ENCODE results near the gene REST.

Gene REST

GRCh38 chr4:56979421-56980072 lies 71.8 kb downstream of the REST start:
- TF ChIP-seq CTCF (IDR thresholded peaks at IDR 0.05): no peak
- Histone ChIP-seq H3K79me2 (peaks cover 21% of the 10 kb centered on the region), H3K4me1 (no peaks in the 10 kb centered on the region), H3K36me3 (ENCODE audit: control insufficient read depth, insufficient read depth, low read length) (no peaks in the 10 kb centered on the region), H3K27me3 (ENCODE audit: control insufficient read depth, insufficient read depth, low read length) (no peaks in the 10 kb centered on the region), H3K4me3 (ENCODE audit: low read depth, low read length) (peak overlapping the region; percentile 80), H2AFZ (no peak overlapping the region), H3K9ac (no peak overlapping the region), H3K4me2 (ENCODE audit: low read length) (peak overlapping the region; percentile 82), H3K9me3 (ENCODE audit: control insufficient read depth, low read length) (no peaks in the 10 kb centered on the region), H3K27ac (no peak overlapping the region)

- H3K79me2 ChIP-seq: peaks cover 23% of the 10 kb centered on the region
- no peaks in the 10 kb centered on the region for H3K9me3 ChIP-seq (ENCODE audit: control insufficient read depth, low read length)
- no peaks in the 10 kb centered on the region for H3K36me3 ChIP-seq (ENCODE audit: control insufficient read depth, insufficient read depth, low read length)
- no peak overlapping the region for H3K9ac ChIP-seq
- H3K27ac ChIP-seq: no peak overlapping the region
- TF ChIP-seq CTCF (IDR thresholded peaks at IDR 0.05): no peak
- H3K4me3 ChIP-seq (ENCODE audit: low read depth, low read length): no peak overlapping the region
- no peaks in the 10 kb centered on the region for H3K27me3 ChIP-seq (ENCODE audit: control insufficient read depth, insufficient read depth, low read length)
- H3K4me1 ChIP-seq: no peaks in the 10 kb centered on the region
- H3K4me2 ChIP-seq (ENCODE audit: low read length): no peak overlapping the region
- H2AFZ ChIP-seq: no peak overlapping the region
These were observed 74.1 kb downstream of the REST start for GRCh38 chr4:56981795-56982201.

- Histone ChIP-seq H3K9ac (no peak overlapping the region), H3K4me1 (no peaks in the 10 kb centered on the region), H2AFZ (no peak overlapping the region), H3K4me2 (ENCODE audit: low read length) (no peak overlapping the region), H3K27ac (no peak overlapping the region), H3K36me3 (ENCODE audit: control insufficient read depth, insufficient read depth, low read length) (no peaks in the 10 kb centered on the region), H3K27me3 (ENCODE audit: control insufficient read depth, insufficient read depth, low read length) (no peaks in the 10 kb centered on the region), H3K9me3 (ENCODE audit: control insufficient read depth, low read length) (no peaks in the 10 kb centered on the region), H3K4me3 (ENCODE audit: low read depth, low read length) (no peak overlapping the region), H3K79me2 (peaks cover 18% of the 10 kb centered on the region)
- TF ChIP-seq CTCF (IDR thresholded peaks at IDR 0.05): no peak
These were observed 78.5 kb downstream of the REST start for GRCh38 chr4:56986192-56986591.

DNA sequence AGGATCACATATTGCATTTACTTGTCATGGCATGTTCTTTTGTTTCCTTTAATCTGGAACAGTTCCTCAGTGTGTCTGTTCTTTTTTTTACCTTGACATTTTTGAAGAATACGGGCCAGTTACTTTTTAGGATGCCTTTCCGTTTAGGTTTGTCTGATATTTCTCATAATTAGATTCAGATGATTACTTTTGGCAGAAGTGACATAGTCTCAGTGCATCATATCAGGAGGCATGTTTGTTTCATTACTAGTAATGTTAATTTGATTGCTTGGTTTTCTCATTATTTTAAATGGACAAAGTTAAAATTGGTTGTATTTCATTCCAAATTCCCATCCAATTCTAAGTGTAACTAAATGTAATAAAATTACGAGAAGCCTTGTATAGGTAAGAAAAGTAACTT lies 79.3 kb downstream of the REST start:
- Histone ChIP-seq H3K36me3 (ENCODE audit: control insufficient read depth, insufficient read depth, low read length) (no peaks in the 10 kb centered on the region), H3K4me3 (ENCODE audit: low read depth, low read length) (no peak overlapping the region), H3K9me3 (ENCODE audit: control insufficient read depth, low read length) (no peaks in the 10 kb centered on the region), H3K27me3 (ENCODE audit: control insufficient read depth, insufficient read depth, low read length) (no peaks in the 10 kb centered on the region), H3K4me1 (no peaks in the 10 kb centered on the region), H3K79me2 (peaks cover 16% of the 10 kb centered on the region), H3K9ac (no peak overlapping the region), H3K27ac (no peak overlapping the region), H2AFZ (no peak overlapping the region), H3K4me2 (ENCODE audit: low read length) (no peak overlapping the region)
- TF ChIP-seq CTCF (IDR thresholded peaks at IDR 0.05): no peak
